Endothelial cell of umbilical vein (primary cell): ENCODE measurements around the gene CAPRIN2. TPM values are rescaled to one million over a fixed set of nuclear protein-coding genes. Genes with fewer than 3 reads are reported as not detected.

Experiments
- BruUV-seq: library from RNA; stranded (reverse); fragments of 400-500 nt; replicated peaks from 2 replicates; lab custom pipeline; 2021; lab: Mats Ljungman, UMichigan
- CTCF ChIA-PET: fragments of 300-600, 350-600 bp; sonication (Branson Sonifier 250); formaldehyde crosslinking; loops from one replicate; lab custom pipeline; 2021; ENCODE audit warnings: antibody characterized with exemption, inconsistent platforms; lab: Charles Lee
- POLR2A ChIA-PET: fragments of 300-600, 350-600 bp; sonication (Branson Sonifier 250); formaldehyde crosslinking; loops from one replicate; lab custom pipeline; 2021; ENCODE audit warnings: antibody characterized with exemption, inconsistent platforms; lab: Charles Lee
- DNase-seq: peaks from one replicate; pipeline ENCODE4 v3.0.0-alpha.2; 2011; ENCODE audit warnings: low read depth, low spot score
- FAIRE-seq: peaks from 2 replicates; lab custom pipeline; 2011; peaks lifted over from hg19 to GRCh38; lab: Jason Lieb, UNC
- H2AFZ ChIP-seq: 2 replicates; pipeline ENCODE4 v1.6.0; 2012; ENCODE audit warnings: low read depth, low read length, control low read depth, inconsistent platforms
- H3K27ac ChIP-seq: 2 replicates; pipeline ENCODE4 v1.5.1; 2011; ENCODE audit warnings: low read depth, mild to moderate bottlenecking, control low read depth, low read length, moderate library complexity; ENCODE audit not compliant: insufficient read depth
- H3K27me3 ChIP-seq, 2 experiments: 2 replicates each; pipeline versions ENCODE4 v1.6.0 to v1.6.1; 2011; ENCODE audit warnings: low read length in 2 of 2, mixed read lengths in 1 of 2; ENCODE audit not compliant: control insufficient read depth in 2 of 2, insufficient read depth in 2 of 2
- H3K36me3 ChIP-seq, 2 experiments: 2 replicates in 1 of 2; 3 replicates in 1 of 2; pipeline ENCODE4 v1.5.1; 2011; ENCODE audit warnings: low read length in 2 of 2, mild to moderate bottlenecking in 1 of 2, moderate library complexity in 1 of 2; ENCODE audit not compliant: control insufficient read depth in 2 of 2, insufficient read depth in 2 of 2; ENCODE audit errors: extremely low read depth in 1 of 2
- H3K4me1 ChIP-seq: 3 replicates; pipeline ENCODE4 v1.5.1; 2011; ENCODE audit warnings: mild to moderate bottlenecking, low read length; ENCODE audit not compliant: control insufficient read depth, insufficient read depth; ENCODE audit errors: extremely low read depth
- H3K4me2 ChIP-seq: 2 replicates; pipeline ENCODE4 v1.6.1; 2011; ENCODE audit warnings: low read length, control low read depth, mixed read lengths; ENCODE audit not compliant: insufficient read depth
- H3K4me3 ChIP-seq, 3 experiments: fragments of 200-600 bp in 1 of 3; sonication (generic), shearing (Covaris generic) in 1 of 3; replicated peaks in 1 of 3; 2 replicates each; pipeline ENCODE4 v1.5.1; 2011 to 2016; ENCODE audit warnings: control low read depth in 3 of 3, low read length in 3 of 3, mild to moderate bottlenecking in 2 of 3, inconsistent platforms in 1 of 3, low read depth in 1 of 3, moderate library complexity in 1 of 3; ENCODE audit not compliant: insufficient read depth in 1 of 3
- H3K79me2 ChIP-seq: 2 replicates; pipeline ENCODE4 v1.6.0; 2012; ENCODE audit warnings: low read length, inconsistent platforms; ENCODE audit not compliant: control insufficient read depth, insufficient read depth
- H3K9ac ChIP-seq: replicated peaks from 2 replicates; pipeline ENCODE3; 2011; ENCODE audit warnings: low read length, control low read depth; ENCODE audit not compliant: insufficient read depth; ENCODE audit errors: extremely low read depth
- H3K9me1 ChIP-seq: replicated peaks from 3 replicates; pipeline ENCODE4 v1.6.0; 2011; ENCODE audit warnings: mild to moderate bottlenecking, low read length; ENCODE audit not compliant: control insufficient read depth, insufficient read depth; ENCODE audit errors: extremely low read depth
- H3K9me3 ChIP-seq: replicated peaks from 2 replicates; pipeline ENCODE4 v1.5.1; 2012; ENCODE audit warnings: low read length, inconsistent platforms; ENCODE audit not compliant: control insufficient read depth, insufficient read depth
- H4K20me1 ChIP-seq: replicated peaks from 2 replicates; pipeline ENCODE3; 2011; ENCODE audit warnings: mild to moderate bottlenecking, low read length; ENCODE audit not compliant: control insufficient read depth, insufficient read depth; ENCODE audit errors: extremely low read depth
- CTCF ChIP-seq, 2 donors: IDR thresholded peaks; 1 replicate in 1 of 2; 2 replicates in 1 of 2; pipeline ENCODE4 v1.5.1; 2011; ENCODE audit warnings: low read length in 2 of 2, mild to moderate bottlenecking in 2 of 2, moderate library complexity in 2 of 2, control low read depth in 1 of 2, inconsistent platforms in 1 of 2, low read depth in 1 of 2; ENCODE audit not compliant: insufficient read depth in 1 of 2; ENCODE audit errors: extremely low read depth in 1 of 2
- EZH2 ChIP-seq: IDR thresholded peaks from 2 replicates; pipeline ENCODE4 v1.6.1; 2012; ENCODE audit warnings: borderline replicate concordance, low read depth, mild to moderate bottlenecking, moderate library complexity, low read length, inconsistent platforms; ENCODE audit not compliant: severe bottlenecking
- FOS ChIP-seq: IDR thresholded peaks from 2 replicates; pipeline ENCODE4 v1.6.1; 2011; ENCODE audit warnings: mild to moderate bottlenecking, low read length, moderate library complexity, borderline replicate concordance; ENCODE audit not compliant: insufficient read depth
- GATA2 ChIP-seq: IDR thresholded peaks from 2 replicates; pipeline ENCODE4 v1.7.0; 2011; ENCODE audit warnings: low read depth, mild to moderate bottlenecking, moderate library complexity, mixed read lengths, low read length; ENCODE audit not compliant: insufficient read length, insufficient read depth
- JUN ChIP-seq: IDR thresholded peaks from 2 replicates; pipeline ENCODE4 v1.6.1; 2011; ENCODE audit warnings: borderline replicate concordance, low read depth; ENCODE audit not compliant: insufficient read length, insufficient read depth
- MAX ChIP-seq: IDR thresholded peaks from 2 replicates; pipeline ENCODE4 v1.6.1; 2011; ENCODE audit not compliant: insufficient read depth, insufficient read length
- MYC ChIP-seq: IDR thresholded peaks from one replicate; pipeline ENCODE4 v1.6.1; 2011; ENCODE audit warnings: mild to moderate bottlenecking, low read depth, low read length
- POLR2A ChIP-seq: IDR thresholded peaks from 2 replicates; pipeline ENCODE4 v1.6.1; 2012; ENCODE audit warnings: low read depth, mild to moderate bottlenecking, control low read depth, low read length
- POLR2AphosphoS5 ChIP-seq: IDR thresholded peaks from 2 replicates; pipeline ENCODE4 v1.6.1; 2012; ENCODE audit warnings: low read depth, mild to moderate bottlenecking, control low read depth, low read length, moderate library complexity; ENCODE audit not compliant: insufficient read depth
- dilution Hi-C: fragments of 300-500 bp; cut with MboI; formaldehyde crosslinking; loops from one replicate; pipeline ENCODE4 v1.15.0; 2019; ENCODE audit warnings: low sequenced_read_pairs; ENCODE audit not compliant: extremely low pct_ligation_motif_present
- intact Hi-C: fragments of 100-400 bp; cut with micrococcal nuclease; formaldehyde crosslinking; loops from one replicate; pipeline ENCODE4 v1.10.0; 2022
- polyA plus RNA-seq, 4 experiments: library from polyadenylated mRNA; depleted of rRNA in 3 of 4; stranded (reverse) in 3 of 4; unstranded in 1 of 4; fragments of >200 nt; gene quantifications; 2 replicates each; pipeline versions ENCODE4 v1.2.1 to v1.2.3, GENCODE V29; 2011 to 2012; ENCODE audit warnings: missing spikeins in 1 of 4
- total RNA-seq: library from RNA; stranded (reverse); gene quantifications from 2 replicates; pipeline ENCODE4 v1.2.3, GENCODE V29; 2021

The CAPRIN2 gene
- total and polyA plus RNA-seq, 2 donors (not counting 3 experiments of a cell fraction or from before 2014, with no cell fraction given), result 13.5 to 25.0 TPM

- H3K4me1 ChIP-seq, result peaks cover 31% of the 10 kb centered on the region
- H3K9me1 ChIP-seq, result no peaks in the 10 kb centered on the region
- H3K4me3 ChIP-seq, result no peak overlapping the region
- ChIA-PET POLR2A (no interaction called here), CTCF (interaction anchor here (3.3 kb wide), 1 partner anchor 43 kb away, joined by 55 read pairs; the partner anchor contains the start of gene CAPRIN2)
- dilution Hi-C loops (no loop called here), intact Hi-C loops (loop anchor here (5.0 to 10.0 kb wide), 3 partner anchors 343 to 1055 kb away; no protein-coding TSS in a partner anchor)
- no peak for TF ChIP-seq MYC
- TF ChIP-seq CTCF (IDR thresholded peaks at IDR 0.05; ENCODE audit: extremely low read depth in 1 of 2, insufficient read depth in 1 of 2, low read depth in 1 of 2, low read length in 2 of 2), result no peak
- no peak for TF ChIP-seq EZH2
- no peak for TF ChIP-seq POLR2AphosphoS5
- no peak for TF ChIP-seq GATA2
- no peak for TF ChIP-seq POLR2A
- TF ChIP-seq MAX, result no peak
- TF ChIP-seq JUN, result no peak
- no peak for TF ChIP-seq FOS
- H3K79me2 ChIP-seq, result peaks cover 2% of the 10 kb centered on the region
- BruUV-seq, result no TSS peak
- no peak overlapping the region for H3K4me2 ChIP-seq
- no peaks in the 10 kb centered on the region for H4K20me1 ChIP-seq
- no peaks in the 10 kb centered on the region for H3K9me3 ChIP-seq
- no peak for FAIRE-seq
- H3K27ac ChIP-seq, result no peak overlapping the region
- no peaks in the 10 kb centered on the region for H3K27me3 ChIP-seq
- H3K36me3 ChIP-seq, result no peaks in the 10 kb centered on the region
- no peak for DNase-seq
- no peak overlapping the region for H2AFZ ChIP-seq
- H3K9ac ChIP-seq, result no peak overlapping the region
These were observed 42.9 kb upstream of the CAPRIN2 start for GRCh38 chr12:30797689-30798088.
